ENCODE measurements around the gene PRKCA.

DNA sequence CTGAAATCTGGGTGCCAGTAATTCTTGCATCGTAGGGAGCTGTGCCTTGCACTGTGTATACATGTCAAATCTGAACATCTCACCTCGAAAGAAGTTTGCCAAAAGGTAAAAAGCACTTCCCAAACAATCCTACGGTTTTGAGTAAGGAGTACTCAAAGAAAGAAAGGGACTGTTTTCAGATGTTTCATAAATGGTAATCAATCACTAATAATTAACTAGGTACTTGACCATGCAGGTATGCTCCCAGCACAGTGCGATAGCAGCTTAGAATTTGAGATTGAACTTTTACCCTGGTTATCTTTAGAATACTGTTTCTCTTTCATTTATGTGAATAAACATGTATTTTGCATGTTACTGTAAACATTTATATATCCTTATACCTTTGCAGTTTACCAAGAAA lies 39.0 kb downstream of the PRKCA start:
- TF ChIP-seq CTCF (IDR thresholded peaks at IDR 0.05) (no peak), POLR2AphosphoS5 (IDR thresholded peaks at IDR 0.05; ENCODE audit: insufficient read depth in 1 of 2, low read depth in 1 of 2) (no peak)

Measured in vagina (tissue), 2 donors.